ENCODE data around the gene COPS3. TPM values are rescaled to one million over a fixed set of nuclear protein-coding genes. Genes with fewer than 3 reads are reported as not detected.
A peak's percentile ranks its signal among the peaks of the same experiment; 100 is the strongest.

The COPS3 gene
- 10 to 100 TPM; 75.8 to 80.5 (median 79.4) TPM for polyA plus RNA-seq (ENCODE audit: insufficient read length in 3 of 3)
- long read RNA-seq, donor 1, transcript COPS3-201 (12 exons, 1,641 nt), result major isoform, 20 of 25 reads
- long read RNA-seq, donor 1, transcript COPS3-208 (2 exons, 725 nt), result minor isoform, 5 of 25 reads
- long read RNA-seq, donor 1, partial matches to known transcripts, result 0 of 25 reads
- long read RNA-seq, donor 1, other reads (novel, unspliced or antisense), result 0 of 25 reads
- long read RNA-seq, donor 2, transcript COPS3-201 (12 exons, 1,641 nt), result major isoform, 34 of 37 reads
- long read RNA-seq, donor 2, partial matches to known transcripts, result 0 of 37 reads
- long read RNA-seq, donor 2, other reads (novel, unspliced or antisense), result 0 of 37 reads
- long read RNA-seq, donor 3, transcript COPS3-201 (12 exons, 1,641 nt), result major isoform, 30 of 34 reads
- long read RNA-seq, donor 3, partial matches to known transcripts, result 0 of 34 reads
- long read RNA-seq, donor 3, other reads (novel, unspliced or antisense), result 0 of 34 reads
- long read RNA-seq, donor 4, transcript COPS3-201 (12 exons, 1,641 nt), result major isoform, 26 of 31 reads
- long read RNA-seq, donor 4, partial matches to known transcripts, result 0 of 31 reads
- long read RNA-seq, donor 4, other reads (novel, unspliced or antisense), result 5 of 31 reads
- long read RNA-seq, donor 5, transcript COPS3-201 (12 exons, 1,641 nt), result major isoform, 6 of 6 reads
- long read RNA-seq, donor 5, partial matches to known transcripts, result 0 of 6 reads
- long read RNA-seq, donor 5, other reads (novel, unspliced or antisense), result 0 of 6 reads
- long read RNA-seq, donor 6, transcript COPS3-201 (12 exons, 1,641 nt), result major isoform, 22 of 24 reads
- long read RNA-seq, donor 6, partial matches to known transcripts, result 0 of 24 reads
- long read RNA-seq, donor 6, other reads (novel, unspliced or antisense), result 0 of 24 reads
- long read RNA-seq, donor 7, transcript COPS3-201 (12 exons, 1,641 nt), result major isoform, 16 of 26 reads
- long read RNA-seq, donor 7, partial matches to known transcripts, result 6 of 26 reads
- long read RNA-seq, donor 7, other reads (novel, unspliced or antisense), result 0 of 26 reads
- long read RNA-seq, donor 8, transcript COPS3-201 (12 exons, 1,641 nt), result major isoform, 8 of 8 reads
- long read RNA-seq, donor 8, partial matches to known transcripts, result 0 of 8 reads
- long read RNA-seq, donor 8, other reads (novel, unspliced or antisense), result 0 of 8 reads
- long read RNA-seq, donor 9, transcript COPS3-201 (12 exons, 1,641 nt), result major isoform, 25 of 28 reads
- long read RNA-seq, donor 9, partial matches to known transcripts, result 0 of 28 reads
- long read RNA-seq, donor 9, other reads (novel, unspliced or antisense), result 0 of 28 reads
- long read RNA-seq, donor 10, transcript COPS3-201 (12 exons, 1,641 nt), result major isoform, 16 of 20 reads
- long read RNA-seq, donor 10, partial matches to known transcripts, result 0 of 20 reads
- long read RNA-seq, donor 10, other reads (novel, unspliced or antisense), result 0 of 20 reads
- long read RNA-seq, donor 11, transcript COPS3-201 (12 exons, 1,641 nt), result major isoform, 13 of 16 reads
- long read RNA-seq, donor 11, partial matches to known transcripts, result 0 of 16 reads
- long read RNA-seq, donor 11, other reads (novel, unspliced or antisense), result 0 of 16 reads
- long read RNA-seq, donor 12, transcript COPS3-201 (12 exons, 1,641 nt), result major isoform, 30 of 35 reads
- long read RNA-seq, donor 12, partial matches to known transcripts, result 0 of 35 reads
- long read RNA-seq, donor 12, other reads (novel, unspliced or antisense), result 0 of 35 reads
- long read RNA-seq, donor 13, transcript COPS3-201 (12 exons, 1,641 nt), result major isoform, 9 of 11 reads
- long read RNA-seq, donor 13, partial matches to known transcripts, result 0 of 11 reads
- long read RNA-seq, donor 13, other reads (novel, unspliced or antisense), result 0 of 11 reads
- long read RNA-seq, donor 14, result 0 reads
- long read RNA-seq, donor 15, result 0 reads
- long read RNA-seq, donor 16, transcript COPS3-201 (12 exons, 1,641 nt), result major isoform, 25 of 28 reads
- long read RNA-seq, donor 16, partial matches to known transcripts, result 0 of 28 reads
- long read RNA-seq, donor 16, other reads (novel, unspliced or antisense), result 0 of 28 reads

DNA sequence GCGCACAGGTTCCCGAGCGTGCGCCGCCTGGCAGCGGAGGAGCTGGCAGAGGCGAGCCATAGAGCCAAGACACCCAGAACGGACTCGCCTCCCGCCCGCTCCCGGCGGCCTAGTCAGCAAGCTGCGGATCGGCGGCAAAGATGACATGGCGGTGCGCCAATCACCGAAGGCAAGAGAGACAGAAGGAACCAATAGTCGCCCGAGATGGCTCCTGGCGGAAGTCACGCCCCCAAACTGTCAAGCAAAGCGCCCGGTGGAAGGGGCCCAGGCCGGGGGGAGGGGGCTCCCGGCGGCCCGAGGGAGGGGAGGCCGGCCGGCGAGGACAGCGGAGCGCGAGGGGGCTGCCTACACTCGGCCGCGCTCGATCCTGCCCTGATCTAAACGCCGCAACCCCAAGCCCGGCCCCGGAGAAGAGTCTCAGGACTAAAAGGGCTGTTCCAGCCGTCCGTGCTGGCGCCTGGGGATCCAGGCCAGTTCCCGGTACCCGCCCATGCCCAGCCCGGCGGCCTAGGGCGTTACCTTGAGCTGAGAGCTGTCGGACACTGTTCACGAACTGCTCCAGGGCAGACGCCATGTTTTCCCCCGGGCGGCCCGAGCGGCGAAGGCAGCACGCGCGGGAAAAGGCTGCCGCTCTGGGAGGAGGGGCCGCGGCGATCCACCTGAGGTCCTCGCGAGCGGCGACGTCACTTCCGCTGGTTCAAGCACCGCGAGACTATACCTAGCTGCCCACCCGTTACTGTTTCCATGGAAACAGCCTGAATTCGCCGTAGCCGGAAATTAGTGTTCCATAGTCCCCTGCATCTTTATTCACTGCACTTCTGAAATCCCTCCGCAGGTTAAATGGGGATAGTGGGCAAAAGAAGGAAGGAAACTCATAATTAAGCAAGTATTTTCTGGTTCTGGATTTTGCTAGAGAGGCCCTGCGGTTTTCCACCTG lies at the start of gene COPS3:
Gene COPS3 (minus strand): TSS at position 634 of the 937 bp plus-strand sequence. CDS start 60 bp downstream, at position 574.
- peak; percentile 98 for DNase-seq

DNA sequence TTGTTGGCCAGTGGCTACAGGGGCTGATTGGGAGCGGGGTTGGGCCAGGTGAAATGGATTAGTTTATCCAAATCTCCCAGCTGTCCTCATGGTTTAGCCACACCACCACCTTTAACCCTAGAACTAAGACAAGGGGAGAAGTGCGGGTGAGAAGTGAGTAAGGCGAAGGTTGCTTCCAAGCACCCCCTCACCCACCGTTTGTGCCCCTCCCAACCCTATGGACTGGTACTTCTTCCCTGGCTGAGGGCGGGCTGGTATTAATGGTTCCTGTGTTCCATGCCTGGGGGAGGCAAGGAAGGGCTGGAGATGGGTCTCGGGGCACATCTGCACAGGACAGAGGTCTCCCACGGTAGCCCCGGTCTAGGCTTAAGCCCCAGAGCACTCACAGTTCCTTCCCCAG lies 47.2 kb upstream of the COPS3 start:
- no peak for DNase-seq

DNA sequence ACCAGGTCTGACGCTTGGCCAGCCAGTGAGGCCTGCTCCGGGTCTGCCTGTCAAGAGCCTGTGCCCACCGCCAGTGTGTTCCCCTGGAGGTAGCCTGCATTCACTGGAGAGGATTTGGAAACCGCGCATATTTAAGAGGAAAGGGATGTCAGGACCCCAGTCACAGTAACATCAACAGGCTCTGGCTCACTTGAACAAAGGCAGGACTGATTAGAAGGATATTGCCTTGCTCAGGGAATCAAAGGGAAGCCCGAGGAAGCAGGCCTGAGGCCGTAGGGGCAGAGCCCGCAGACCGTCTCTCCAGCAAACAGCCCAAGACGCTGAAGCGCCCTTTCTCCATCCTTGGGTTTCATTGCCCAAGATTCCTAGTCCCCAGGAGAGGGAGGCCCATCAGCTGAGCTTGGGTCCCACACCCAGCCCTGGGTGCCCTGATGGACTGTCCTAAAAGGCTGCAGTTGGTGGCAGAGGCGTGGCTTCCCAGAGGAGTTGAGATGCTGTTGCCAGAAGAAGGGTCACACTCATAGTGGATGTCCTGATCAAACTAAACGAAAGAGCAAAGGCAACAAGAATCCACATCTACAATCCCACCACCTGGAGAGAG lies 45.3 kb upstream of the COPS3 start:
- DNase-seq, result no peak

DNA sequence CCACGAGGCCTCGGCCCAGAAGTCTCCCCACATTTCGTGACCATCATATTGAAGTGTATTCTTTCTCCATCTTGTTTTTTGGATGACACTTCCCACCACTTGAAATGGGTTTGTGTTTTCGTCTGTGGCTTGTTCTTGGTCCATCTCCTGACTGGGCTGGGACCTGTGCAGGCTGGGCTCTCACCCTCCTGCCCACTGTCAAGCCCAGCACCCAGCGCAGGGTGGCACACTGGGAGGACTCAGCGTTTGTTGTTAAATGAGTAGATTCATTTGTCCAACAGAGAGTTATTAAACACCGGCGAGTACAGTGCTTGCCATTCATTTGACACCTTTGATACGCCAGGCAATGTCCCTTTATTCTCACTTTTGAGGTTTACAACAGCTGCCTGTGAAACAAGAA lies 44.8 kb upstream of the COPS3 start:
- DNase-seq, result no peak

DNA sequence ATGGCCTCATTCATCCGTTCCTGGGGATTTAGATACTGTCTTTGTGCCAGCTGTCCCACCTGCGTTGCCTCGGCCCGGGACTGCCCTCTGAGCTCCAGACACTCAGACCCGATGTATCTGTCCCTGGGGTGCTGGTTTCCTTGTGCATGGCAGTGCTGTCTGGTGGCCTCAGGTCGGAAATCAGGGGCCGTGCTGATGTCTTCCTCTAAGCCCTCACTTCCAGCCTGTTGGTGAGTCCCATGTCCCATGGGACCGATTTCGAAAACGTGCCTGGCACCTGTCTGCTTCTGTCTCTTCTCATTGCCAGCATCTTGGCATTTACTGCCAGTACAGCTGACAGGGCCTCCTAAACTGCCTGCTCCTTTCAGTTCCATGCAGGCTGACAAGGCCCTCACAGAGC lies 44.2 kb upstream of the COPS3 start:
- no peak for DNase-seq

DNA sequence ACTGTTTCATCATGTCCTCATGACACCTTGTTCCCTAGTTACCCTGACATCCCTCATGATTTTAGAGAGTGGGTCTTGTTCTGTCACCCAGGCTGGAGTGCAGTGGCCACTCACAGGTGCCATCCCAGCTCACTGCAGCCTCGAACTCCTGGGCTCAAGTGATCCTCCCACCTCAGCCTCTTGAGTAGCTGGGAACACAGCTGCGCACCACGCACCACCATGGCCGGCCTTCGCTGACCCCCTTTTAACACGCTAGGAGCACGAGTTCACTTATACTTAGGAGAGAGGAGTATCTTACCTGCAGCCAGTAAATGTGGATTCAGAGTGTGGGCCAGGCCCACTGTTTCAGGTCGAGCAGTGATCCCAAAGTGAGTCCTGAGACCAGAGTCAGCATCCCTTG lies 43.6 kb upstream of the COPS3 start:
- no peak for DNase-seq

DNA sequence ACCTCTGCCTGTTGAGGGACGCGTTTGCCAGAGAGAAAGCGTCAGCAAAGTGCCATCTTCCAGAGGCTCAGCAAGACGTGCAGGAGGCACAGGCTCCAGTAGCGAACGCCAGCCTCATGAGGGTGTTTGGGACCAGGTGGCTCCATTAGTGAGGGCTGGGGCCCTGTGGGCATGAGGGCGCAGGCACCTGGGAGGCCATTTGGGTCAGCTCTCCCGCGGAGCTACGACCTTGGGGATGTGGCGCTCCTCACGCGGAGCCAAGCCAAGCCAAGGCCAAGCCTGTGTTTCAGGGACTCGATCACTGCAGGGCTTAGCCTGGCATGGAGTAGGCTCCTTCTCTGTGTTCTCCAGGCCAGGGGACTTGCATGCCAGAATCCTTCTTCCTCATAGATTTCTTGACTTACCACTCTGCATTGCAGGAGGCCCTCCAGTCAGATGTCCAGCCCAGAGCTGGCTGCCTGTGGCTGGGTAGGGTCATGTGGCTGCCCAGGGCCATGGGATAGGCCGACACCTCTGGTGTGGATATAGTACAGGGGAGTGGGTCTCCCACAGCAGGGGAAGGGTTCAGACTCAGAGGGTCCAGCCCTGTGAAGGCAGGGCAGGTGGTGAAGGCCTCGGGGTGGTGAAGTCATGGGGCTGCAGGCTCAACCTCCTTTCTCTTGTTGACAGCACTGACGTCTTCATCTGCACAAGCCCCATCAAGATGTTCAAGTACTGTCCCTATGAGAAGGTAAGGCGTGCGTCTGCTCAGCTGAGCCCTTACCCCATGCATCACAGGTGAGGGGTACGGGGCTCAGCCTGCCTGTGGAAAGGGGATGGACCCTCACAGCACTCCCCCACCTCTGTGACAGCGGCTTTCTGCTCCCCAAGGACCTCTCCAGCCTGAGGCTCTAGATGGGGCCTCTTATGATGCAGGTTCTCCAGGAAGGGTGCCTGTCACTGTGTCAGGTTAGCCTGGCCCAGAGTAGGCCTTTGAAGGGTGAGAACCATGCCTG lies 41.8 kb upstream of the COPS3 start:
- DNase-seq, result no peak

DNA sequence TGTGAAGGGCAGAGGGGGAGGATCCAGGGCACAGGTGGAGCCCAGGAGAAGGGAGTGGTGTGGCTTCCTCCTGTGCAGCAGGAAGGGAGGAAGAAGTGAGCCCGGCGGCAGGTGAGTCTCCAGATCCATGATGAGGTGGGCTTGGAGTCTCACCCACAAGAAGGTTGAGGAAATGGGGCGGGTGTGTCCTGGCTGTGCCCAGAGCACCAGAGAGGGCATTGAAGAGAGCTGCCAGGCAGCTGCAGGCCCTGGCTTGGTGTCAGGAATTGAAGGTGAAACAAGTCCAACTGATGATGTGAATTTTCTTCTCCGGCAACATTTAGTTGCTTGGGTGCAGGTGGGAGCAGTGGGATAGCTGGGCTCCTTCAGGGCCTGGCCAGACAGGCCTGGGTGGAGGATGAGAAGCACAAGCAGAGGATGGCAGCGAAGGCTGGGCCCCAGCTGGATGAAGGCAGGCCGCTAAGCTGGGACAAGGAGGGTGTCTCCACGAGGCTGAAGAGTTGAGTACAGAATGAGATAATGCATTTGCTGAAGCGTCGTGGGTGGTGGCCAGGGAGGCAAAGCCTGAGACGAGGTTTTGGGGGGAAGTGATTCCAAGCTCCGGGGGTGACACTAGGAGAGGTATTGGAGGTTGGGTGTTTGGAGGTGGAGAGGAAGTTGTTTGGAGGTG lies 40.4 kb upstream of the COPS3 start:
- DNase-seq, result no peak

DNA sequence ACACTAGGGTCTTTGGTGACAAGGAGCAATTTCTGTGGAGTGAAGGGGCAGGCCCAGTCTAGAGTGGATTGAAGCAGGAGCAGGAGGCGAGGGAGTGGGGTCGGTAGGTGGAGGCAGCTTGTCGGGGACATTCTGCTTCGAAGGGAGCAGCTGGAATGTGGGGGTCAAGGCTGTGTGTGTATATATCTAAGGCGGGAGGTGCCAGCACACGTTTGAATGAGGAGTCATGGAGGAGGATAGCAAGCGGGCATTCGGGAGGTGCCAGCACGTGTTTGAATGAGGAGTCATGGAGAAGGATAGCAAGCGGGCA lies 39.8 kb upstream of the COPS3 start:
- no peak for DNase-seq

DNA sequence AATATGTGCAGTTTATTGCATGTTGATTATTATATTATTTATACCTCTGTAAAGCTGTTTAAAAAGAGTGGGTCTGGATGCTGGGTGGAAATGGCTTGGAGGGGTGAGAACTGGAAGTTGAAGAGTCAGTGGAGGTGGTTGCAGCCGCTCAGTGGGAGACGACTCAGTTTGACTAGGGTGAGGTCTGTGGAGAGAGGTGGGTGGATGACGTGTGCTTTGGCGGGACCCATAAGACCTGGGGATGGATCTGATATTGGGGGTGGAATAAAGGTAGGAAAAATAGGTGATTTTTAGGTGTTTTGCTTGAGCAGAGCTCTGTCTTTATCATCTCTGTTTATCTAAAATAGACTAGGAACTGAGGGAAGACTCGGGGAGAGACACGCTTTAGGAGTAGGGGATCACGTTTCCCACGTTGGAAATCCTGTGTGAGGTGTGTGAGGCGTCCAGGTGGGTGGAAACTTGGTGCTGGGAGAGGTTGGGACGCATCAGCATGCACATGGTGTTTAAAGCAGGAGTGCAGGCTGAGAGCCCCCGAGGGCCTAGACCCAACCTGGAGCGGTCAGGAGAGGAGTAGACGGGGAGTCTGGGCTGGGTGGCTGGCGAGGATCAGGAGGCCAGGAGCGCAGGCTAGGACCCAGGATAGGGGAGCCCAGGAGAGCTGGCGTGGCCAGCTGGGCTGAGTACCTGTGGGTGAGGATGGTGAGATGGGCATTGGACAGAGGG lies 39.3 kb upstream of the COPS3 start:
- no peak for DNase-seq

DNA sequence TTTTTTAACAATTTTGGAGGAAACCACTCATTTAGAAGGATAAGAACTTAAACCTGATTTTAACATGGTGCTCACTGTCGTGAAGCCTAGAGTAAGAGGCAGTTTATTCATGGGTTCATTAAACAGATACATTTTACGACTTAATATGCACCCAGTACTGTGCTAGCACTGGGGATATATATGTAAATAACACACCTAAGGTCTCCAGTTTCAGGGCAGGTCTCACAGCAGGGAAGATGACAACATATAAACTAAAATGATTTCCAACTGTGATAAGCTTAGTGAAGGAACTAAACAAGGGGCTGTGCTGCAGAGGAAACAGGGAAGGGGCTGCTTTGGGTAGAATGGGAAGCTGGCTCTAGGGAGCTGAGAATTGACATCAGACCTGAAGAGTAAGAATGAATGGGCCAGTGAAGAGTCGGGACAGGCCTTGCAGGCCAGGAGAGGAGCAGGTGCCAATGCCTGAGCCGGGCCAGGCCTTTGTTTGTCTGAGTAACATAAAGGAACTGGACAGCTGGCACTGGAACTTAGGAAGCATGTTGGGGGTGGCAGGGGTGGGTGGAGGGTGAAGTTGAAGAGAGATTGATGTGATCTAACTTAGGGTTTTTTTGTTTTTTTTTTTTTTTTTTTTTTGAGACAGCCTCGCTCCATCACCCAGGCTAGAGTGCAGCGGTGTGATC lies 34.2 kb upstream of the COPS3 start:
- no peak for DNase-seq

DNA sequence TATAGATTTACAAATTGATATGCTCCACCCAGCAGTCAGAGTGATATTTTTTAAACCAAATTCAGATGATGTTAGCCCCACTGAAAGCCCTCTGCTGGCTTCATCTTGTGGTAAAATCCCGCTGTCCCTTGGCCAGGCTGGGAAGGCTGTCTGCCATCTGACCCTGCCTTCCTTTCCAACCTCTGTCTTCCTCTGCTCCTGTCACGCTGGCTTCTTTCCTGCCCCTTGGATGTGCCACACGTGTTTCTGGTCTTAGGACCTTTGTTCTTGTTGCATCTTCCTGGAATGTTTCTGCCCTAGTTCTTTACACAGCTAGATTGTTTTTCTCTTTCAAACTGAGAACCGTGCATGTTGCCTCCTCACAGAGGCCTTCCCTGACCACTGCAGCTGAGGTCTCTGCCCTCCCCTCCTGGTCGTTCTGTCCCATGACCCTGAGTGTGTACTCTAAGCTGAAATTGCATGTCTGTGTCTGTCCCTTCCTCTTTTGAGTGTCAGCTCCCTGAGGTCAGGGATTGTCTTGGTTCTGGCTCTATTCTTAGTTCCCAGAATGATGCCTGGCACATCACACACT lies 33.5 kb upstream of the COPS3 start:
- no peak for DNase-seq

DNA sequence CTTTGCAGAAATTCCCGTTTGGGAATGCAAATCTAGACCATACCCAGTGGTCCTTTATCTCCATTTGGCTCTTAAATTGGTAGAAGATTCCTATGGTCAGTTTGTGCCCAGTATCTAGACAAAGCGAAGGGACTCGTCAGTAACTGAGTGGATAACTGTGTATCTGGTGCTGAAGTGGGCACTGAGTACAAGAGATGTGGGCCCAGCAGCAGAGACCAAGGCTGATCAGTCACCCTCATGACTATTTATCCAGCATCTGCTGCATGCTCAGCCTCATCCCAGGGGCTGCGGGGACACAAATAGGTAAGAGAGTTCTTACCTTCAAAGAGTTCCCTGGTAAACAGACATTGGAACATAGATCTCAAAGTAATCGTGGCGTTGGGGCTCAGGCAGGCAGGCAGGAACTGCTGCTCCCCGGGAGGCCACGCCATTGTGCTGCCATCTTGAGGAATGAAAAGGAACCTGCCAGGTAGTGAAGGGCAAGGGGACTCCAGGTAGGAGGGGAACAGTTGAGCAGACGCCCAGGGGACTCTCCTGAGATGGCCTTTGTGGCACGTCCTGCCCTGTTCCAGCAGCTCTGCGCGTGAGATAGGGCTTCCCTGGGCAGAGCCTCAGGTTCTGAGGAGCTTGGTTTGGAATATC lies 32.4 kb upstream of the COPS3 start:
- no peak for DNase-seq

DNA sequence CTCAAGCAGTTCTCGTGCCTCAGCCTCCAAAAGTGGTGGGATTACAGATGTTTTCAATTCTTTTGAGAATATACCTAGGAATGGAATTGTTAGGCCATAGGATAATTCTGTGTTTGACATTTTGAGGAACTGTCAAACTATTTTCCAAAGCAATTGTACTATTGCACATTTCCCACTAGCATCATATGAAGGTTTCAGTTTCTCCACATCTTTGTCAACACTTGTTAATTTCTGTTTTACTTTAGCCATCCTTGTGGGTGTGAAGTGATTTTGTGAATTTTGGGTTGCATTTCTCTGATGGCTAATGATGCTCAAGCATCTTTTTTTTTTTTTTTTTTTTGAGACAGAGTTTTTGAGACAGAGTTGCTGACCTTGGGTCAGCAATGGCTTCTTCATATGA lies 28.3 kb upstream of the COPS3 start:
- DNase-seq, result no peak

DNA sequence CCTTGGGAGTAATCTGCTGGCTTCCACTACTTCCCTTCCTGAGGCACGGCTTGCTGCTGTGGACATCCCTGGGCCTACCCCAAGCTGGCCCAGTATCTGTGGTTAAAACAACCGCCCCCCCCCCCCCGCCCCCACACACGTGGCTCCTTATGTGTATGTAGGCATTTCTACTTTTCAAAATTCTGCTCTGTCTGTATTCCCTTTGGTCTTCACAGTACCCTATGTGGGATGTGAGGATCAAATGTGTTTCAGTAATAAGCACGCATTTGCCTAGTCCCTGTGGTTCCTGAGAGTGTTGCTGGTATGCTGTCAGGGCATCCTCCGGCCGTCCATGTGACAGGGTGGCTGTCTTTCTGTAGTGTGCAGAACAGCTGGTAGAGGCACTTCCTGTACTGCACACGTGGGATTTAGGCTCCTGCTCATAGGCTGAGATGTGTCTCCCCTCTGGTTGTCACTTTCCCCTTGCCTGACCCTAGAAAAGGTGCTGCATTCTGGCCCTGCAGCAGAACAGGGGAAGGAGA lies 24.3 kb upstream of the COPS3 start:
- DNase-seq, result no peak
